OCI-LY1 (cell line): Measurements from ENCODE around the gene CTSC.

Experiments
- CTCF ChIP-seq: fragments of 200-600 bp; sonication (generic), shearing (Covaris generic); IDR thresholded peaks from 2 replicates; pipeline ENCODE4 v1.5.1; 2017; ENCODE audit warnings: mild to moderate bottlenecking, antibody characterized with exemption, low read length, moderate library complexity, mixed read lengths
- EZH2 ChIP-seq: fragments of 200-600 bp; sonication (generic), shearing (Covaris generic); IDR thresholded peaks from 2 replicates; pipeline ENCODE4 v1.8.0; 2017; ENCODE audit warnings: borderline replicate concordance, mixed run types, mild to moderate bottlenecking, antibody characterized with exemption, low read length, moderate library complexity, mixed read lengths

- TF ChIP-seq CTCF (no peak), EZH2 (no peak)
Observed at GRCh38 chr11:88352139-88352538, 14.6 kb upstream of the CTSC start.
